Activated T-cell treated with anti-CD3 and anti-CD28 coated beads, Interleukin-2, amount 50 U/mL, for 1 hour (primary cell): Measurements from ENCODE around the gene C5AR1.

Experiments
- DNase-seq: peaks from one replicate; pipeline ENCODE4 v3.0.0-alpha.2; 2020

Gene C5AR1

GRCh38 chr19:47371261-47371660, 61.6 kb downstream of the C5AR1 start:
- DNase-seq, result no peak
